Activated B cell treated with CpG ODN at 0.5 μM for 24 hours (primary cell): Measurements from ENCODE around the gene TFRC. TPM values are rescaled to one million over a fixed set of nuclear protein-coding genes. Genes with fewer than 3 reads are reported as not detected.

ENCODE experiments used
- ATAC-seq: fragments of 200-7000 bp; cut with Tn5 transposase; one replicate; pipeline ENCODE4 v1.10.0; 2021; ENCODE audit warnings: low read depth, mild to moderate bottlenecking, moderate library complexity
- CTCF ChIA-PET: fragments of 350-600 bp; sonication (Branson Sonifier 250); formaldehyde crosslinking; loops from one replicate; lab custom pipeline; 2021; ENCODE audit warnings: antibody characterized with exemption; lab: Charles Lee
- POLR2A ChIA-PET: fragments of 350-600 bp; sonication (Branson Sonifier 250); formaldehyde crosslinking; loops from one replicate; lab custom pipeline; 2021; ENCODE audit warnings: antibody characterized with exemption; lab: Charles Lee
- DNase-seq: peaks from one replicate; pipeline ENCODE4 v3.0.0; 2022
- H3K27ac Mint-ChIP-seq: one replicate; pipeline ENCODE4 v1.8.0; 2020; ENCODE audit warnings: mixed read lengths
- H3K27me3 Mint-ChIP-seq: one replicate; pipeline ENCODE4 v1.8.0; 2021; ENCODE audit warnings: mixed read lengths
- H3K36me3 Mint-ChIP-seq: one replicate; pipeline ENCODE4 v1.8.0; 2021; ENCODE audit warnings: low read depth, mixed read lengths
- H3K4me1 Mint-ChIP-seq: one replicate; pipeline ENCODE4 v1.8.0; 2021; ENCODE audit warnings: mixed read lengths
- H3K4me3 Mint-ChIP-seq: one replicate; pipeline ENCODE4 v1.8.0; 2020; ENCODE audit warnings: mild to moderate bottlenecking, mixed read lengths
- H3K9me3 Mint-ChIP-seq: one replicate; pipeline ENCODE4 v1.8.0; 2020; ENCODE audit warnings: mixed read lengths
- CTCF ChIP-seq: fragments of 200-600 bp; IDR thresholded peaks from one replicate; pipeline ENCODE4 v1.8.0; 2022; ENCODE audit warnings: antibody characterized with exemption, mild to moderate bottlenecking
- intact Hi-C: fragments of 100-400 bp; cut with micrococcal nuclease; formaldehyde crosslinking; loops from one replicate; pipeline ENCODE4 v1.15.1; 2024
- total RNA-seq: library from RNA; stranded (reverse); gene quantifications from 2 replicates; pipeline ENCODE4 v1.2.3, GENCODE V29; 2022

Gene TFRC
- total RNA-seq, 1 donor from 2014 or later = 290 TPM

DNA sequence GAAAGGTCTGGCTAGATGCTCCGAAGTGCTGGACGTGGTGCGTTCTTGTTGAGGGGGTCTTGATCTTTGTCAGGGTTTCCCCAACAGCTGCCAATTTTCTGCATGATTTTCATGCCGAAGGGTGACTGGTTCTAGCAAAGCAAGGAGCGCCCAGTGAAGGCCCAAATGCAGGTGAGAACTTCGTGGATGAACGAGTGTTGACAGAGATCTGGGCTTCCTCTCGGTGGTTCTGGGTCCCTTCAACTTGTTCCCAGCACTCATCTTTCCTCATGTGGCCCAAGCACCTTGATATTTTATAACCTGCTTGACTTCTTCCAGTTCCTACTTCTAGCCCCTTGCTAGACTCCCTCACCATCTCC is 40.8 kb upstream of the TFRC start:
- DNase-seq (no peak), ATAC-seq (no peak)
- peaks cover 58% of the 10 kb centered on the region for H3K4me1 Mint-ChIP-seq
- no peaks in the 10 kb centered on the region for H3K36me3 Mint-ChIP-seq
- intact Hi-C loops = no loop called here
- H3K9me3 Mint-ChIP-seq = no peaks in the 10 kb centered on the region
- TF ChIP-seq CTCF = no peak
- no peak overlapping the region for H3K4me3 Mint-ChIP-seq
- ChIA-PET POLR2A (no interaction called here), CTCF (no interaction called here)
- H3K27me3 Mint-ChIP-seq = no peaks in the 10 kb centered on the region
- H3K27ac Mint-ChIP-seq = no peak overlapping the region

DNA sequence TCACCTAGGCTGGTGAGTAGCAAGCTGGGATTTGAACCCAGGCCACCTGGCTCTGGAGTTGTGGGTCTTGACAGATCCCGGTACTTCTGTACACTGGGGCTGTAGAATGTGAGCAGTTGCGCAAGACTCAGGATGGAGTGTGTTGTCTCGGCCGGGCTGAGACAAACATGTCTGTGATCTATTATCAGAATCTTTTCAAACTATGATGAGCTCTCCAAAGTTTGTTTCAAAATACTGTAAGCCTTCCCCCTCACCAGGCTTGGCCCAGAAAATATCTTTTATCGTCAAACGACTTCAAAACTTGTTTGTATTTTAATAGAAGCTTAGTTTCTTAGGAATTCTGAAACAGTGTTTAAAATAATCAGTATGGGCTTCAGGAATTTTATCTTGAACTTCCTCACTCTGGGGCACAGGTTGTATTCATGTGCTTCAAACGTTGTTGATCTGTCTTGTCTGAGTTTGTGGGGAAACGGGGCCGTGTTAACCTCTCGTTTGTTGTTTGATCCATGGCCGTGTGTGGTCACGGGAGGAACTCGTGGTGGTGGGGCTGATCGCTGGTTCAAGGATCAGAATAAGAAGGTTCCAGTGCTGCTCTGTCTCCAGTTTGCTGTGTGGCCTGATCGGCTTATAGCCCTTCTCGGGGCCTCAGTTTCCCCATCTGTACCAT is 40.3 kb upstream of the TFRC start:
- H3K4me1 Mint-ChIP-seq = peaks cover 54% of the 10 kb centered on the region
- intact Hi-C loops = no loop called here
- no peaks in the 10 kb centered on the region for H3K27me3 Mint-ChIP-seq
- DNase-seq = no peak
- ChIA-PET POLR2A (interaction anchor here (1.9 kb wide), 1 partner anchor 10 kb away, joined by 8 read pairs; no protein-coding TSS in a partner anchor), CTCF (no interaction called here)
- H3K36me3 Mint-ChIP-seq = no peaks in the 10 kb centered on the region
- H3K27ac Mint-ChIP-seq = no peak overlapping the region
- no peak for TF ChIP-seq CTCF
- H3K9me3 Mint-ChIP-seq = no peaks in the 10 kb centered on the region
- H3K4me3 Mint-ChIP-seq = no peak overlapping the region
- ATAC-seq = no peak

GRCh38 chr3:196121066-196121465 is 39.2 kb upstream of the TFRC start:
- H3K4me3 Mint-ChIP-seq = no peak overlapping the region
- CTCF ChIA-PET = interaction anchor here (1.1 kb wide), 1 partner anchor 75 kb away, joined by 3 read pairs; no protein-coding TSS in a partner anchor

GRCh38 chr3:196120291-196120951 is 38.5 kb upstream of the TFRC start:
- ATAC-seq (no peak), DNase-seq (no peak)
- Mint-ChIP-seq H3K4me3 (no peak overlapping the region), H3K27me3 (no peaks in the 10 kb centered on the region), H3K4me1 (peaks cover 49% of the 10 kb centered on the region), H3K27ac (no peak overlapping the region), H3K9me3 (no peaks in the 10 kb centered on the region), H3K36me3 (no peaks in the 10 kb centered on the region)
- intact Hi-C loops = no loop called here
- CTCF ChIA-PET = interaction anchor here (1.1 kb wide), 1 partner anchor 76 kb away, joined by 3 read pairs; no protein-coding TSS in a partner anchor
- POLR2A ChIA-PET = interaction anchor here (1.3 to 1.9 kb wide), 2 partner anchors 8 to 59 kb away, joined by 3 to 8 read pairs; no protein-coding TSS in a partner anchor
- TF ChIP-seq CTCF = no peak

More at GRCh38 chr3:196121066-196121465, 39.2 kb upstream of the TFRC start:
- Mint-ChIP-seq H3K36me3 (no peaks in the 10 kb centered on the region), H3K27me3 (no peaks in the 10 kb centered on the region), H3K9me3 (no peaks in the 10 kb centered on the region), H3K27ac (no peak overlapping the region), H3K4me1 (peaks cover 49% of the 10 kb centered on the region)
- POLR2A ChIA-PET = interaction anchor here (1.3 to 1.9 kb wide), 2 partner anchors 8 to 59 kb away, joined by 3 to 8 read pairs; no protein-coding TSS in a partner anchor
- ATAC-seq (no peak), DNase-seq (no peak)
- TF ChIP-seq CTCF = no peak
- intact Hi-C loops = no loop called here

DNA sequence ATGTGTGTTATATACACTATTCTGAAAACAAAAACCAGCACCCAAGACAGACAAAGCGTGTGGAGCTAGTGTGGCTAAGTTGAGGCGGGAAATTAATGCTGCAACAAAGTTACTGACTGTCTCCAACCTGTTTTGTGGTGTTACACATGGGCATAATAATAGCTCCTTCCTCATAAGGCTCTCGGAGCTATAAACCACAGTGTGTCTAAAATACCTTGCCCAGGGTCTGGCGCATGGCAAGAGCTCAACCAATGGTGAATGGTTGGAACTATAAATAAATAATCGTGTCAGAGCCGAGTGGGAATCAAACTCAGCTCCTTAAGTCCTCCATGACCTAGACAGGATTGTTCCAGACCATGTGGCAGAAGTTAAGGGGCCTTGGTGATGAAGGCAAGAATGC is 35.9 kb upstream of the TFRC start:
- no peak for TF ChIP-seq CTCF
- H3K4me3 Mint-ChIP-seq = peak overlapping the region; percentile 24
- no peaks in the 10 kb centered on the region for H3K36me3 Mint-ChIP-seq
- peaks cover 52% of the 10 kb centered on the region for H3K4me1 Mint-ChIP-seq
- CTCF ChIA-PET = interaction anchor here (0.7 kb wide), 1 partner anchor 44 kb away, joined by 3 read pairs; no protein-coding TSS in a partner anchor
- peak overlapping the region; percentile 77 for H3K27ac Mint-ChIP-seq
- ATAC-seq (peak; percentile 33), DNase-seq (no peak)
- H3K27me3 Mint-ChIP-seq = no peaks in the 10 kb centered on the region
- POLR2A ChIA-PET = interaction anchor here (0.6 to 1.6 kb wide), 8 partner anchors 9 to 63 kb away, joined by 3 to 7 read pairs (median 4); no protein-coding TSS in a partner anchor
- H3K9me3 Mint-ChIP-seq = no peaks in the 10 kb centered on the region
- intact Hi-C loops = loop anchor here (2.0 kb wide), 1 partner anchor 21 kb away; no protein-coding TSS in a partner anchor
